HG02571 (cell line): Measurements from ENCODE around the gene KNOP1.

Experiments
- ATAC-seq: cut with Tn5 transposase; IDR thresholded peaks from one replicate; pipeline ENCODE4 v1.9.1; 2021; ENCODE audit warnings: mild to moderate bottlenecking, moderate library complexity; ENCODE audit not compliant: unreplicated experiment

The KNOP1 gene

DNA sequence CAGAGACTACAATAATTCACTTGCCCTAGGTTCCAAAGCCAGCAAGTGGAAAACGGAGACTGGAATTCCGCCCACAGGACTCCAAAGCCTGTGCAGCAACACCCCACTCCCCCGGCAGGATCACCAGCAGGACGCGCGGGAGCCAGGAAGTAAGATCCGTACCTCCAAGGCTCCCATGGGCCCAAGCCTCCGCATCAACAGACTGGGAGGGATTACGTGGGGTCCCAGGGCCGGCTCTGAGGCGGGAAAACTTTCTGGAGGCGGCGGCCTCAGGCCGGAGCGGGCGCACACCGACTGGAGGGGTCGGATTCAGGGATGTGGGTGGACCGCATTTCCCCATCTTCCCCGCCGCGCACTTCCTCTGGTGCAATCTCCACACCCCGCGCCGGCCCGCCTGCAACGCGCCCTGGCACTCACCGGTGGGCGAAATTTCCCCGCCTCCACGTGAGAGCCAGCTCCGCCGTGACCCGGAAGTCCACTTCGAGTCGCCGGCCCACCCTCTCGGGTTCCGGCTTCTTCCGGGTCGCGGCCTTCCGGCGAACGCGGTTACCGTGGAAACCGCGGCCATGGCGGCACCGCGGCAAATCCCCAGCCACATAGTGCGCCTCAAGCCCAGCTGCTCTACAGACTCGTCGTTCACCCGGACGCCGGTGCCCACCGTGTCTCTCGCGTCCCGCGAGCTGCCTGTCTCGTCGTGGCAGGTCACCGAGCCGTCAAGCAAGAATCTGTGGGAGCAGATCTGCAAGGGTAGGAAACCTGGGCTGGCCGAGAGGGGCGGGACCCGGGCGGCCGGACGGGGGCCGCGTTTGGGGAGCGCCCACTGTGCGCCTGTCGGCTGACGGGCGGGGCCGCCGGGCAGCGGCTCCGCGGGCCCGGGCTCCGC lies at the start of gene KNOP1, which contains the start of gene IQCK:
Gene KNOP1 (minus strand): TSS at position 487 of the 883 bp plus-strand sequence. CDS start 3,192 bp downstream, outside the sequence.
Gene IQCK (plus strand): TSS at position 531 of the 883 bp plus-strand sequence. CDS start 36 bp downstream, at position 567.
- ATAC-seq, result peak; percentile 95

DNA sequence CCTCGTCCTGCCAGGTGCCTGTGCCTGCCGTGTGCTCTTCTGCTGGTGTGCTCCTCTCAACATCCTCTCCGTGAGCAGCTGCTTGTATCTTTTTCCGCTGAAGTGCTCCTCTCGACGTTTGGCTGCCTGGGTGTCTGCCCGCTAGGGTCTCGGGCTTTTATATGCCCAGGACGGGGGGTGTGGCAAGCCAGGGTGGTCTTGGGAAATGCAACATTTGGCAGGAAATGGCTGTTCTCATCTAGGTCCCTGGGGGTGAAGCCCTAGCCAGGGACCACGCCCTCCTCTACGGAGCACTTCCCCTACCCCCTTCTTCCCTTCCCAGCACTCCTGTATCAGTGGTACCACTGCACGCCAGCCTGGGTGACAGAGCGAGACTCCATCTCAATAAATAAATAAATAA lies 49.5 kb upstream of the KNOP1 start:
- no peak for ATAC-seq

DNA sequence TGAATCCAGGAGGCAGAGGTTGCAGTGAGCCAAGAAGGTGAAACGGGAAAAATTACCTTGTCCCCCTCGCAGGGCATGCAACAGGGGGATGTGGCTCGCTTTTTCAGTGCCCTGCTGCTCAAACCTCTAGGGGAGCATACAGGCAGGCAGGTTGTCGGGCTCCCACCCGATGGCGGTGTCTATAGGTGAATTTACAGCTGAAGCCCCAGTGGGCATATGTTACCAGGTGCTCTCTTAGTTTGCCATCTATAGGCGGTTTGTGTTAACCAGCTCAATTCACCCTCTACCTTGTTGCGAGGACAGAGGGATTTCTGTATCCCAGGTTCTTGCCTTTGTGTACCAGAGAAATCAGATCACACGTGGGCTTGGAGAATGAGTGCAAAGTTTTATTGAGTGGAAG lies 49.0 kb upstream of the KNOP1 start:
- ATAC-seq, result no peak

GRCh38 chr16:19766554-19766884 lies 48.5 kb upstream of the KNOP1 start:
- ATAC-seq, result no peak

- ATAC-seq, result no peak
These were observed 48.0 kb upstream of the KNOP1 start for GRCh38 chr16:19765860-19766553.

DNA sequence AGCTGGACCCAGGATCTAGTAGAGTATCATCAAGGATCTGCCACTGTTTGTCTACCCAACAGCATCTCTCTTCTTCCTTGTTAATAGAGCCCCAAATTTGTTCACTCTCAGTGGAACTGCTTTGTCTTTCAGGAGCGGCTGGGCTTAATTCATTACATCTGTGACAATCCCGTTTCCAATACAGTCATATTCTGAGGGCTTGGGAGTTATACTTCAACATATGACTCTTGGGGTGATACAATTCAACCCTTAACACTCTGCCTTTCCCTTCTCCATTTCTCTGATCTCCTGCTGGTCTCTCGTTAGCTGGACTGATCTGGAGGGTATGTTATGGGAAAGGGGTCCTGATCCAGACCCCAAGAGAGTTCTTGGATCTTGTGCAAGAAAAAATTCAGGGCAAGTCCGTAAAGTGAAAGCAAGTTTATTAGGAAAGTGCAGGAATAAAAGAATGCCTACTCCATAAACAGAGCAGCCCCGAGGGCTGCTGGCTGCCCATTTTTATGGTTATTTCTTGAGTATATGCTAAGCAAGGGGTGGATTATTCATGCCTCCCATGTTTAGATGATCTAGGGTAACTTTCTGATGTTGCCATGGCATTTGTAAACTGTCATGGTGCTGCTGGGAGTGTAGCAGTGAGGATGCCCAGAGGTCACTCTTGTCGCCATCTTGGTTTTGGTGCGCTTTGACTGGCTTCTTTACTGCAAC lies 42.5 kb upstream of the KNOP1 start:
- ATAC-seq, result no peak

- ATAC-seq, result no peak
These were observed 40.0 kb upstream of the KNOP1 start for GRCh38 chr16:19757762-19758595.

GRCh38 chr16:19757026-19757425 lies 39.0 kb upstream of the KNOP1 start:
- ATAC-seq, result no peak

DNA sequence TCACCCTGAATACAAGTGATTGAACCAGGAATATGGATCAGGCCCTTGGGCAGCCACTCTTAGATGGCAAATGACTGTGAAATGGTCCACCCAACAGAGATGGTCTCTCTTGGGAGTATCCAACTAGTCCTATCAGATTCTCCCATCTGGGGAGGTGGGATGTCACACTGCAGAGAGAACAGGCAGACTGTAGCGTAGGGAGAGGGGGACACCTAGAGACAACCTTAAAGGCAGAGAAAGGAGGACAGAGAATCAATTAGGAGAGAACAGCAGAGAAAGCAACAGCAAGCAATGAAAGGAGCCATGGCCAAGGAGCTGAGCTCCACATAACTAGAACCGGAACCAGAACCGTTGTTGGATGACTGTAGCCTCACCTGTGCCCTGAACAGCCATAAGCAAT lies 37.2 kb upstream of the KNOP1 start:
- no peak for ATAC-seq

DNA sequence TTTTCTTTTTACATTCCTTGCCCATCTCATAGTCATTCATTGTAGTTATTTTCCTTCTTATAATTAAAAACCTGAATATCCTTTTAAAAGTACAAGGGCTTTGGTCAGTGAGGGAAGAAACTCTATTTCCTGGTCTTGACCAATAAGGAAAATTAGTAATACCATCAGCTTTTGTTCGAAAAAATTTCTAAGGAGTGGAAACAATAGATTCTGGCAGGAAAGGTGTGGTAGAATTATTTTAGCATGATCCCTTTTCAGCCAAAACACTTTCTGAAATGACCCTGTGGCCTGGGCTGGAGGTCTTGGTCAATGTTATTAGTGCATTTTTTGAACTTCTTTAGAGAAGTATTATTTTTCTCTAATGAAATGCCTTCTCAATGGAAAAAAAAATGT lies 36.6 kb upstream of the KNOP1 start:
- ATAC-seq, result no peak

- no peak for ATAC-seq
These were observed 36.0 kb upstream of the KNOP1 start for GRCh38 chr16:19753815-19754643.

GRCh38 chr16:19751478-19752385 lies 33.7 kb upstream of the KNOP1 start:
- no peak for ATAC-seq

DNA sequence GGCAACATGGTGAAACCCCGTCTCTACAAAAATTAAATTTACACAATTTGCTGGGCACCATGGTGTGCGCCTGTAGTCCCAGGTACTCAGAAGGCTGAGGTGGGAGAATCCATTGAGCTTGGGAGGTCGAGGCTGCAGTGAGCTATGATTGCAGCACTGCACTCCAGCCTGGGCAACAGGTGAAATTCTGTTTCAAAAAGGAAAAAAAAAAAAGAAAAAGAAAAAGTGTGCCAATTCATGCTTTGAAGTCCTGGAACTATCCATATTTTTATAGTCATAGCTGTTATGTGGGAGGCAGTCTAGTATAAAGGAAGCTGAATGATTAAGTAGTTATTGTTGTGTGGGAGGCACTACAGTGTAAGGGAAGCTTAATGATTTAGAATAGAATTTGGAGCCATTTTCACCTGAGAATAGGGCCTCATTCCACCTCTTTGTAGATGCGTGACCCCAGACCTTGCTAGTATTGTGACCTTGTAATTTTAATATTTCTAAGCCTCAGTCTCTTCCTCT lies 31.6 kb upstream of the KNOP1 start:
- ATAC-seq, result no peak

- ATAC-seq, result no peak
These were observed 30.6 kb upstream of the KNOP1 start for GRCh38 chr16:19748389-19749168.

DNA sequence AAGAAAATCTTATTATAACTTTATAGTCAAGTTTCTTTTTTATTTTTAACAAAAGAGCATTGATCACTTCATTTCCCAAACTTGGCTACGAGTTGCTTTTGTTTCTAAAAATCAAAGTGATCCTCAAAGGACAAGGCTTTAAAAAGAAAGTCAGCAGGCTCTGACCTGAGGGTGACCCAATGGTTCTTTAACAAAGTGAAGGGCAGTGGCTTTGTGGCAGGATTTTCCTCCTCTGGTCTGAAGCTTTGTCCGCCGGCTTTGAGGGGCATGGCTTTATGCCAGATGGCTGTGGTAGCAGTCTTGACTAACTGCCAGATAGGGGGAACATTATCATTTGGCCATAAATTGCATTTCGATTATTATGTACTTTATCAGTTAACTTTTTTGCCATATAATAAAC lies 28.5 kb upstream of the KNOP1 start:
- no peak for ATAC-seq

DNA sequence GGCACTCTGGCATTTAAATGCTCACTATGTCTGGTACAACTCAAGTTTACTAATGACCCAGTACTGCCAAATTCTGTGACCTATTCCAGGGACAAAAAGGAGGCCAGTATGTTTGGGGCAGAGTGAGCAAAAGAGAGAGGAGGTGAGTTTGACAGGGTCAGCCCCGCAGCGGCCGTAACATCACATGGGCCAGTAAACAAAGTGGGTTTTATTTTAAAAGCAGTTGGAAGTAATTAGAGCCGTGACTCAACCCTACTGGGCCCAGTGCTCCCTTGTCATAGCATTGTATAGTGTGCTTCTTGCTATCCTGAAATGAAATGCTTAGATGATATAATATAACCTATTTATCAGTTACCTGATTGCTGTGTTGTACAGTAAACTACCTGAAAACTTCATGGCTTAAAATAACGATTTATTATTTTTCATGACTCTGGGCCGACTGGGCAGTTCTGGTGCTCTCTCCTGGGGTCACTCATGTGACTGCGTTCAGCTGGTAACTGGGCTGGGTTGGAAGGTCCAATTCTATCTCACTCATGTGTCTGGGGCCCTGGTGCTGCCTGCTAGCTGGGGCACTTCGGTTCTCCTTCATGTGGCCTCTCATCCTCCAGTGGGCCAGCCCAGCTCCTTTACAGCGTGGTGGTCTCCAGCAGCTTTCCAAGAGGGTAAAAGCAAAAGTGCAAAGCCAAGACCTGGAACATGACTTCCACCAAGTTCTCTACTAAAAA lies 27.4 kb upstream of the KNOP1 start:
- ATAC-seq, result no peak

DNA sequence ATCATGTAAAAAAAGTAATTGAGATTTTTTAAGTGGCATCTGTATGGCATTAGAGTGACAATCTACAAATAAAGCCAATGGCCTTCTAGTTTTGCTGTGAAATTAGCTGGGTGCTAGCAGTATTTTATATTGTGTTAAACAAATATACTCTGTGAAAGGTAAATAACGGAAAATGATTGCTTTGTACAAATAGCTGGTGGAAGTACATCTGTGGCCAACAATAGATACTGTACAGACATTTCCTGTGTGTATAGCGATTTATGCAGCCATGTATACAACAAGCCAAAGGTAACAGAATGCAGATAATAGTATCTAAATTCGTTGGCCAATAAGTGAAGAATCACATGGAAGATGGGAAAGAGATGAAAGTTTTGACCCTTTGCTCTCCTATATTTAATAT lies 26.6 kb upstream of the KNOP1 start:
- no peak for ATAC-seq
